Astrocyte (in vitro differentiated cells and primary cell): ENCODE data around the gene SKA3. TPM values are rescaled to one million over a fixed set of nuclear protein-coding genes. Genes with fewer than 3 reads are reported as not detected.

Source experiments
- total RNA-seq: library from RNA; stranded (reverse); gene quantifications from 2 replicates; pipeline ENCODE4 v1.2.1, GENCODE V29; 2021

SKA3 gene
- total RNA-seq, 1 donor from 2014 or later, result 2.4 TPM

Other genes starting within 250 kb of the SKA3 start
- 46.3 and 46.7 TPM in 2 replicates for gene LATS2, start 115.0 kb downstream of the SKA3 start, total RNA-seq
- gene SAP18, start 36.4 kb downstream of the SKA3 start, total RNA-seq, result 286 and 296 TPM in 2 replicates
- 12.6 and 14.2 TPM in 2 replicates for gene MRPL57, start 106 bp upstream of the SKA3 start, total RNA-seq